Measurements from ENCODE around the gene PPM1D. TPM values are rescaled to one million over a fixed set of nuclear protein-coding genes. Genes with fewer than 3 reads are reported as not detected.
A peak's percentile ranks its signal among the peaks of the same experiment; 100 is the strongest.

PPM1D gene
- total and polyA plus RNA-seq, 2 of the 13 experiments (the other 11 are each of a cell fraction or from before 2014, with no cell fraction given) = 8.0 to 26.2 TPM

DNA sequence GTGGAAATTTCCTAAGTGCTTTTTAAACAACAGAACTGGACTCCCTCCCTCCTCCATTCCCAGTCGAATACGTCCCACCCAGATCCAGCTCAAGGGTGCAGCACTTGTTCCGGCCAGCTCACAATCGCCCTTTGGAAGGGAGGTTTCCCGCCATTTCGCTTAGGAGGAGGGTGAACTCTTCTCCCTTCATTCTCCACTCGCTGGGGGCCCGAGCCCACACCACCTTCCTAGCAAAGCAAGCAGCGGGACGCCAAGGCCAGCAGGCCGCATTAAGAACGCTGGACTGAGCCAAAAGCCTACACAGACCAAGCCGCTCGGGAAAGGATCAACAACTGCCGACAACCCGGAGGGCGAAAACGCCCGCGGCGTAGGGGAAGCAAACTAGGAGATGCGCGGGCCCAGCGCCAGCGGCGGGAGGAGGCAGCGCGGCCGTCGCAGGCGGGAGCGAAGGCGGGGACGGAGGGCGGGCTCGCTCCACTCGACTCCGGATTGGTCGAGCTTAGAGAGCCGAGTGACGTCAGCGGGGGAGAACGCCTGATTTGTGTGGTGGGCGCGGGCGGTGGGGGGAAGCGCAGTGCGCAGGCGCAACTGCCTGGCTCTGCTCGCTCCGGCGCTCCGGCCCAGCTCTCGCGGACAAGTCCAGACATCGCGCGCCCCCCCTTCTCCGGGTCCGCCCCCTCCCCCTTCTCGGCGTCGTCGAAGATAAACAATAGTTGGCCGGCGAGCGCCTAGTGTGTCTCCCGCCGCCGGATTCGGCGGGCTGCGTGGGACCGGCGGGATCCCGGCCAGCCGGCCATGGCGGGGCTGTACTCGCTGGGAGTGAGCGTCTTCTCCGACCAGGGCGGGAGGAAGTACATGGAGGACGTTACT lies at the start of gene PPM1D (continued):
- TF ChIP-seq IRF9 (CRISPR knock-in tag; IDR thresholded peaks at IDR 0.05; ENCODE audit: borderline replicate concordance) (peak; percentile 96), ZNF770 (CRISPR knock-in tag; IDR thresholded peaks at IDR 0.05) (peak; percentile 73), ZNF331 (CRISPR knock-in tag; IDR thresholded peaks at IDR 0.05) (peak; percentile 69), ZNF18 (CRISPR knock-in tag; IDR thresholded peaks at IDR 0.05; ENCODE audit: insufficient replicate concordance) (no peak), RORA (CRISPR knock-in tag; IDR thresholded peaks at IDR 0.05) (no peak), PHF21A (CRISPR knock-in tag; IDR thresholded peaks at IDR 0.05) (peak; percentile 94), ZNF530 (CRISPR knock-in tag; IDR thresholded peaks at IDR 0.05; ENCODE audit: low read depth) (no peak), MIER3 (CRISPR knock-in tag; IDR thresholded peaks at IDR 0.05; ENCODE audit: borderline replicate concordance) (peak; percentile 89; the same call in 1 of the 2 replicates), RCOR2 (CRISPR knock-in tag; IDR thresholded peaks at IDR 0.05) (peak; percentile 83), ZNF510 (CRISPR knock-in tag; IDR thresholded peaks at IDR 0.05; ENCODE audit: low read depth) (peak; percentile 45; the same call in 1 of the 2 replicates), ZNF646 (CRISPR knock-in tag; IDR thresholded peaks at IDR 0.05) (peak; percentile 40; the same call in 1 of the 2 replicates)
- TF ChIP-seq, protein P1, sequence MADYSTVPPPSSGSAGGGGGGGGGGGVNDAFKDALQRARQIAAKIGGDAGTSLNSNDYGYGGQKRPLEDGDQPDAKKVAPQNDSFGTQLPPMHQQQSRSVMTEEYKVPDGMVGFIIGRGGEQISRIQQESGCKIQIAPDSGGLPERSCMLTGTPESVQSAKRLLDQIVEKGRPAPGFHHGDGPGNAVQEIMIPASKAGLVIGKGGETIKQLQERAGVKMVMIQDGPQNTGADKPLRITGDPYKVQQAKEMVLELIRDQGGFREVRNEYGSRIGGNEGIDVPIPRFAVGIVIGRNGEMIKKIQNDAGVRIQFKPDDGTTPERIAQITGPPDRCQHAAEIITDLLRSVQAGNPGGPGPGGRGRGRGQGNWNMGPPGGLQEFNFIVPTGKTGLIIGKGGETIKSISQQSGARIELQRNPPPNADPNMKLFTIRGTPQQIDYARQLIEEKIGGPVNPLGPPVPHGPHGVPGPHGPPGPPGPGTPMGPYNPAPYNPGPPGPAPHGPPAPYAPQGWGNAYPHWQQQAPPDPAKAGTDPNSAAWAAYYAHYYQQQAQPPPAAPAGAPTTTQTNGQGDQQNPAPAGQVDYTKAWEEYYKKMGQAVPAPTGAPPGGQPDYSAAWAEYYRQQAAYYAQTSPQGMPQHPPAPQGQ (CRISPR knock-in tag; IDR thresholded peaks at IDR 0.05; ENCODE audit: borderline replicate concordance) = no peak; the same call in 1 of the 2 replicates

Measured in HepG2 (cell line).